KOPT-K1 (cell line): ENCODE results near the gene HS1BP3.

Experiments used
- H3K27ac ChIP-seq: fragments of 200-600 bp; sonication (generic); 2 replicates; pipeline ENCODE4 v1.5.1; 2016; ENCODE audit warnings: antibody characterized with exemption, mild to moderate bottlenecking, low read depth, low read length; ENCODE audit not compliant: poor library complexity, severe bottlenecking
- H3K36me3 ChIP-seq: fragments of 200-600 bp; sonication (generic); 2 replicates; pipeline ENCODE4 v1.5.1; 2017; ENCODE audit warnings: antibody characterized with exemption, mild to moderate bottlenecking, low read length, moderate library complexity; ENCODE audit not compliant: insufficient read depth
- H3K9me3 ChIP-seq: fragments of 200-600 bp; sonication (generic); 2 replicates; pipeline ENCODE4 v1.5.1; 2017; ENCODE audit warnings: antibody characterized with exemption, low read length, mild to moderate bottlenecking; ENCODE audit not compliant: insufficient read depth, poor library complexity, severe bottlenecking

HS1BP3 gene, protein sequence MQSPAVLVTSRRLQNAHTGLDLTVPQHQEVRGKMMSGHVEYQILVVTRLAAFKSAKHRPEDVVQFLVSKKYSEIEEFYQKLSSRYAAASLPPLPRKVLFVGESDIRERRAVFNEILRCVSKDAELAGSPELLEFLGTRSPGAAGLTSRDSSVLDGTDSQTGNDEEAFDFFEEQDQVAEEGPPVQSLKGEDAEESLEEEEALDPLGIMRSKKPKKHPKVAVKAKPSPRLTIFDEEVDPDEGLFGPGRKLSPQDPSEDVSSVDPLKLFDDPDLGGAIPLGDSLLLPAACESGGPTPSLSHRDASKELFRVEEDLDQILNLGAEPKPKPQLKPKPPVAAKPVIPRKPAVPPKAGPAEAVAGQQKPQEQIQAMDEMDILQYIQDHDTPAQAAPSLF

DNA sequence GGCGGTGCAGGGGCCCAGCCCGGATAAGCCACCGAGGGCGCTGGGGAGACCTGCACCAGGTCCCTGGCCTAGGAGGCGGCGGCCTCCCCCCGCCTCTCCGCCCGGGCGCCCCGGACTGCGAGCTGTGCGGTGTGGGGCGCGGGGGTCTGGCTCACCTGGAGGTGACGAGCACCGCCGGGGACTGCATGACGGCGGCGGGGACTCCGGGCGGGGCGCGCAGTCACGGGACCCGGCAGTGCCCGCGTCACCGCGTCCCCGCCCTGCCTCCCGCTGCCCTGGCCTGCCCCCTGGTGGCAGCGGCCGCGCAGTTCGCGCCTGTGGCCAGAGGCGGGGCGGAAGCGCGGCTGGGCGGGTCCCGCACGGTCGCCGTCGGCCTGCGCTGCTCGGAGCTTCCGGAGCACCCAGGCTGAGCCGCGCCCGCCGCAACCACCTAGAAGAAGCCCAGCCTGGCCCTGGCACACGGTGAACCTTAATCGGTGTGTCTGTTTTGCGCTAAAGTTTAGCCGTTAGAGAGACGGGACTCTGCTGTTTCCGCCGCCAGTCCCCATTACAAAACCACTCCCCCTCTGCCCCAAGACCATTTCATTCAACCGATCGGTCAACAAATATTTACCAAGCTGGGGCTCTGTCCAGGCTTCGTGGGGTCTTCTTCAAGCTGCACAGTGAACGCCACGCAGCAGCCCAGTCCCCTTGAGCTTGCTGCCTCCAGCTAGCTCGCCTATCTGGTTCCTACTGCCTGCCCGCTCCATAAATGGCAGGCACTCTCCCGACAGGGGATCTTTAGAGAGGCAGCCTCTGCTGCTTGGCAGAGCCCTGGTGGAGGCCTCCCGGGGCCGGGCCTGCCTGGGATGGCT lies at the start of gene HS1BP3:
HS1BP3 (minus strand) TSS at position 222 of the 854 bp plus-strand sequence; CDS start at position 187, 35 bp downstream.
- H3K9me3 ChIP-seq, result no peaks in the 10 kb centered on the region
- no peaks in the 10 kb centered on the region for H3K36me3 ChIP-seq
- H3K27ac ChIP-seq, result peak within 1 kb of the TSS; percentile 44

DNA sequence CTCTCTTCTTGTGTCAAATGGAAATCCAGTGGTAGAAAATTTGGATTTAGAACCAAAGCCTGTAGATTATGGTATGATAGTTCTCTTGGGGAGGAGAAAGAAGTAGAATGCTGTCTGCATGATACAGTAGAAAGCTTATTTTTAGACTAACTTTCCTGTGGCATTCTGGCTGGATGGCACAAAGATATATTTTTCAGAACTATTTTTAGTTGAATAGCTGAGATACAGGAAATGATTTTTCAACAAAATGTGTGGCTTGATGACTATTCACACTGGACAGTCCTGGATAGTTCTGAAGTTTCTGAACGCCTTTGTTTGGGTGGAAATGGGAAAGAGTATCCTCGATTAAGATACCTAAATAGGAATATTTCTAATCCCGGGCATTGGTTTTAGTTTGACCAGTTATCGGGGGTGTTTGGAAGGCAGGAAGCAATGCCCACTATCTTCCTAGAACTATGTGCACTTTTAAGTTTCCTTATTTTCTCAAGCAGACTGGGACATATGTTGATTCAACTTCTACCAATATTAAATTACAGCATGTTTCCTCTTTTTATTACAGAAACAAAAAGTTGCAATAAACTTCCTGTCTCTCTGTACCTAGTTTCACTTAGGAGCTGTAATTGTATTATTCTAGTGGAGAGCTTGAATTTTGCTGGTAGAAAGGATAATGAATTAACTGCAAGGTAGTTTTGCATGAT lies 48.2 kb upstream of the HS1BP3 start:
- no peaks in the 10 kb centered on the region for H3K9me3 ChIP-seq
- H3K27ac ChIP-seq, result no peak overlapping the region
- H3K36me3 ChIP-seq, result peaks cover 45% of the 10 kb centered on the region

DNA sequence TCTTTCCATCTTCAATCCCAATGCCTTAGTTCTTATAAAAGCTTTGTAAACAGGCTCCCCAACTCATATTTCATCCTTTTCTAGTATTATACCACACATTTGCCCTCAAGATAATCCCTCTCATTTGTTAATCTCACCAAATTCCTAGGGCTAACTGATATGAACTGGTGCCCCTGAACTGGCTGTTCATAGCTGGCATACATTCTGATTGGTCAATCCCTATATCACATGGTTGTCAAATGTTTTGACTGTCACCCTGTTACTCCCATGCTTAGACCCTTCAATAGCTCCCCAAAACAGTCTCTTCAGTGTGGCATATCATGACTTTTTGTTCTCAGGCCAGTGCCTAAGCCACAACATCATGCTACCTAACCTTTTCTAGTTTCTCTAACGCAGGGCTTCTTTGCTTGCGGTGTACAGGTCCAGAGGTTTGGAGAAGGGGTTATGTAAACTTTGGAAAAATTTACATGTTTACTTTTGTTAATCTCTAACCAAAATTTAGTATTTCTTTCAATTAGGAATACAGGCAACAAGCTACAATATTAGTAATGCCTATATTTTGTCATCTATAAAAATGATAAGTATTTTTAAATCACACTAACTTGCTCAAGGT lies 46.5 kb upstream of the HS1BP3 start:
- Histone ChIP-seq H3K9me3 (no peaks in the 10 kb centered on the region), H3K27ac (no peak overlapping the region), H3K36me3 (peaks cover 50% of the 10 kb centered on the region)

DNA sequence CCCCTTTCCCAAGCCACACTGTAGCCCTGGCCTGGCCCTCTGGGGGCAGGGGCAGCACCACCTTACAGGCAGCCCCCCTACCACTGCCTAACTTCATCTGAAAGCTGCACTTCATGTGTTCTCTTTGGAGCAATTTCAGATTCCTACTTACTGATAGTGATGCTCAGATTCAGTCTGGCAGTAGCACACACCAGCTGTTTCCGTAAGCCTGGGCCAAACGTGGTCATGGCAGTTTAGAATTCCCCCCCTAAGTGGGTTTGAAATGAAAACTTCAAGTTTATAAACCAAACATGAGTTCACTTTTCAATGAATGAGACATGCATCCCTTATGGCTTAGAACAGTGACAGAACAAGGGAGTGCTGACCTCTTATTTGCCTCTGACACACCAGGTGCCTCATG lies 45.5 kb upstream of the HS1BP3 start:
- no peak overlapping the region for H3K27ac ChIP-seq
- H3K9me3 ChIP-seq, result no peaks in the 10 kb centered on the region
- H3K36me3 ChIP-seq, result peaks cover 50% of the 10 kb centered on the region

DNA sequence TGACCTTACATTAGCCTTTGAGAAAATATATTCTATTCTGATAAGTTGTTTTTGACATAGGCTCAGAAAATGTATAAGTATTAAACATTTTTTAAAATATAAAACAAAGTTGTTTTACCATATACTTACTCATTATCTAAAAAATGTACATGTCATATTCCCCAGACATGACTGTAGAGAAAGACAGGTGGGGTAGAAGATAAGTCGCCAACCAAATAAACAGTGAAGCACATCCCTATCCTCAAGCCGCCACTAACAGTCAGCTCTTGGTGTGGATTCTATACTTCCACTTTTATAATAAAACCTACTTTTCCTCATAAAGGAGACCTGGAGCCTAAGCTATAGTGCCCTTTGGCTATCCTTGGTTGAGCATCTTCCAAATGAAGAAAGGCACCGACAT lies 42.4 kb upstream of the HS1BP3 start:
- Histone ChIP-seq H3K27ac (no peak overlapping the region), H3K36me3 (peaks cover 50% of the 10 kb centered on the region), H3K9me3 (no peaks in the 10 kb centered on the region)

DNA sequence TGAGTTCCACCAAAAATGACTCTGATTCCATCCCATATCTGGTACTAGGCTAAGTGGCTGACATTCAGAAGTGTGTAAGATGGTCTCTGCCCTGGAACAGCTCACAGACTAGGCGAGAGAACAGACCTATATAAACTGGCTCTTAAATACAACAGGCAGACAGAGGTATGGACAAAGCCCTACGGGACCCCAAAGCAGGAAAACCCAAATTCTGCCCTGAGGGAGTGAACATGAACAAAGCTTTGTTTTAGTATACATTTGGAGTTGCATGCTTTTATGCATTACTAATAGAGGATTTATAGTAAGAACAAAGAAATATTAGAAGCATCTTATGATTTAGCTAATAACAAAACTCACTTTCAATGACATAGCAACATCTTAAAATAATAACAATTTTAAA lies 41.2 kb upstream of the HS1BP3 start:
- H3K27ac ChIP-seq, result no peak overlapping the region
- H3K36me3 ChIP-seq, result peaks cover 50% of the 10 kb centered on the region
- no peaks in the 10 kb centered on the region for H3K9me3 ChIP-seq

DNA sequence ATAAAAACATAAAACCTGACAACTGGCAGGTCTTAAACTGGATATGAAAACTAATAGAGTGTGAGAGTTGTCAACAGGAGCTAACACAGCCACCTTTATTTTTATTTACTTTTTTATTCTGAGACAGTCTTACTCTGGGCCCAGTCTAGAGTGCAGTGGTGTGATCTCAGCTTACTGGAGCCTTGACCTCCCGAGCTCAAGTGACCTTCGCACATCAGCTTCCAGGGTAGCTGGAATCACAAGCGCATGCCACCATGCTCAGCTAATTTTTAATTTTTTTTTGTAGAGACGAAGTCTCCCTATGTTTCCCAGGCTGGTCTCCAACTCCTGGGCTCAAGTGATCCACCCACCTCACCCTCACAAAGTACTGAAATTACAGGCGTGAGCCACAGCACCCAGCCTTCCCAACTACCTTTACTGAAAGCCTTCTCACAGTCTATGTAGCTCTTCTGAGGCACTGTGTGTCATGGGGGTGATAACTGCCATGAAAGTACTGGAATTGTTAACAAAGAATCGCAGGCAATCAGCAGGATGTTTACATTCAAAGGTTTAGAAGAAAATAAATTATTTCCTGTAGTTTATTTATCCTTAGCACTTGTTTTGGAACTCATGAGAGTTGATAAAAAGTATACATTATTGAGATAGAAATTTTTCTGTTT lies 40.3 kb upstream of the HS1BP3 start:
- H3K9me3 ChIP-seq, result no peaks in the 10 kb centered on the region
- peaks cover 54% of the 10 kb centered on the region for H3K36me3 ChIP-seq
- no peak overlapping the region for H3K27ac ChIP-seq

DNA sequence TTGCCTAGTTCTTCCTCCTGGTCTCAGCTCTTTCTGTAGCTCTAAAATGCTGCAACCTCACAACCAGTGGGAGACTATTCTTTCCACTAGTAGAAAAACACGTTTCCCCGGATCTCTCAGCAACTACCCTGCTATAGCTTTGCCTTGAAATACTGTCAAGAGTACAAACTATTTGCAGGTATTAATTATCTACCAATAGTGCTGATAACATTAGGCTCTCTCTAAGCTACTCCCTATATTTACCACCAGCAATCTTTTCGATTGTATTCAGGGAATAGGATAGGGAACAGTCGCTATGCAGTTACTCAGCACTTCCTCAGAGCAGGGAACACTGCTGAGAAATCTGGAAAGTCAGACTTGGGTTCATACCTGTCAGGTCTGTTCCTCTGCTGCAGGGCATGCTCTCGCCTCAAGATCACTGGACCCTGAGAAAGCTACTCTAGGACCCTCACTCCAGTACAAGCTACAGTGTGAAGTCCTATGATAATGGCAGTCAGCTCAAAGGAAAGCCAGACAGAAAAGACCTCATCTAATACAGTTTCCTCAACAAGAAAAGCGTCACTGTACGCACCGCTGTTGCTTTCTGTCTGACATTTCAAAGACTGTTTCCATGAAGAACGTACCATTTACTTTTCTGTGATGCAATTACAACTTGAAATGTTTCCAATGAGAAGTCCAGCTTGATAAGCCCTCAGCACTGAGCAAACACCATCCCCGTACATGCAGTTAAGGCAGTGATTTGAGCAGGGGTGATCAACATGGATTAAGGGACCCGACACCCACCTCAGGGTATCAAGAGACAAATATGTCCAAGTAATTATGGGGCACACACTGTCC lies 38.7 kb upstream of the HS1BP3 start:
- peaks cover 60% of the 10 kb centered on the region for H3K36me3 ChIP-seq

DNA sequence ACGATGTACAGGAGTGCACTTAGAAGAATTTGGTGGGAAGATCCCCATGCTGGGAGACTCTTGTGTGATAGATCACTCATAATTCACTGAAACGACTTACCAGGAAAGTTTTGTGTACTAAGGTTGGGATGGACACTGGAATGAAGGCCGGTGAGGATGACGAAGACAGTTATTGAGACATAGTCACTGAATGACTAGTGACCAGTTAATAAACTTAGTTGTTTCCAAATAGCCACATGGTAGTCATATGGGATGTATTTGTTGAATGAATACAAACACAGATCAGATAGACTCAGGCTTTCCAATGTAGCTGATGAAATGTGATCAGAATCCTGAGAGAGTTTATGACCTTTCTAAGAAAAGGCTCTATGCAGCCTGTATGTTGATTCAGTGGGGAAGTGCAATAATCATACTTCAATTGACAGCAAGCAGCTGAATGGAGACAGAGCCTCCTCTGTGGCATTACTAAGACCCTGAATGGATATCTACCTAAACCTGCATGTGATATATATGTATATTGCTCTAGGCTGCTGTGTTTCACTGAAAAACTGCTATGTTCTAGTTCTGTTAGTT lies 36.4 kb upstream of the HS1BP3 start:
- H3K36me3 ChIP-seq, result peaks cover 72% of the 10 kb centered on the region
- H3K9me3 ChIP-seq, result no peaks in the 10 kb centered on the region
- H3K27ac ChIP-seq, result no peak overlapping the region

More for the DNA sequence above, 38.7 kb upstream of the HS1BP3 start:
- no peak overlapping the region for H3K27ac ChIP-seq
- H3K9me3 ChIP-seq, result no peaks in the 10 kb centered on the region

DNA sequence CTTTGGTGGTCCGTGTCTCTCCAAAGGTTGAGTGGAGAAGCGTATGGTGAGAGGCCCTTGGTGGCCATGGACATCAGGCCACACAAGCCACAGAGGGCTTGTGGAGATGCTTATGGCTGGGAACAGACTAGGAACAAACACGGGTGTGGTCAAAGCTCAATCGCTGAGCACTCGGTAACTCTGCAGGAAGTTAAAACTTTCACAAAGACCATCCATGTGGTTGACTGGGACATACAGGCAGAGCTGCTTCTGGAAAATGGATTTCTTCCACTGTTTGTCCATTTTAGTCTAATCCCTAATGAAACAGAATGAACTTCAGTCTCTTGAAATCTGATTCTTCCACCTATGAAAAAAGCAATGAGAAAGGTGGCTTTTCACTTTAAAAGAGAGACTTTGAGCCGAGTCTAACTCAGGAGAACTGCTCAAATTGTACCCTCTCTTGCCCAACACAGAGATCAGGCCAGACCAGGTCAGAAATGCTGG lies 33.7 kb upstream of the HS1BP3 start:
- Histone ChIP-seq H3K27ac (no peak overlapping the region), H3K36me3 (peaks cover 87% of the 10 kb centered on the region), H3K9me3 (no peaks in the 10 kb centered on the region)

DNA sequence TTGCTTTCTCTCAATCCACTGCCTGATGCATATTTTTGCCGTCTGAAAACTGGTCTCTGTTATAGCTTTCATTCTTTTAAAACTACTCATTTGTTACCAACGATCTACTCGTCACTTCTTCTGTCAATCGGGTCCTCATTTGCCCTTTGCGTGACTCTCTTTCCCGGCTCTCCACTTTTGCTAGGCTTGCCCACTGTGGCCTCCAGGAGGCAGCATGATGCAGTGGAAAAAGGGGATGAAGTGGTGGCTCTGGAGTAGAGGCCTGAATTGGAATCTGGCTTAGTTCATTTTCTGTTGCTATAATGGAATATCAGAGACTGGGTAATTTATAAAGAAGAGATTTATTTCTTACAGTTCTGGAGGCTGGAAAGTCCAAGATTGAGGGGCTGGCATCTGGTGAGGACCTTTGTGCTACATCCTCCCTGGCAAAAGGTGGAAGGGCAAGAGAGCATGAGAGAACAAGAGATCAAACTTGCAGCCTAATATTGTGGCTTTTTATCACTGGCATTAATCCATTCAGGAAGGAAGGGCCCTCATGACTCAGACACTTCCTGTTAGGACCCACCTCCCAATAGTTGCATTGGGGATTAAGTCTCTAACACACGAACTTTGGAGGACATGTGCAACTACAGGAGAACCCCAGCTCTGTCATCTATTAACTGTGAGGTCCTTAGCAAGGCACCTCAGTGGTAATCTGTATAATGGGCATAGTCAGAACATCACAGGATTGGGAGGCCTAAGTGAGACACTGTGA lies 31.4 kb upstream of the HS1BP3 start:
- Histone ChIP-seq H3K36me3 (peaks cover 69% of the 10 kb centered on the region), H3K9me3 (no peaks in the 10 kb centered on the region), H3K27ac (no peak overlapping the region)

DNA sequence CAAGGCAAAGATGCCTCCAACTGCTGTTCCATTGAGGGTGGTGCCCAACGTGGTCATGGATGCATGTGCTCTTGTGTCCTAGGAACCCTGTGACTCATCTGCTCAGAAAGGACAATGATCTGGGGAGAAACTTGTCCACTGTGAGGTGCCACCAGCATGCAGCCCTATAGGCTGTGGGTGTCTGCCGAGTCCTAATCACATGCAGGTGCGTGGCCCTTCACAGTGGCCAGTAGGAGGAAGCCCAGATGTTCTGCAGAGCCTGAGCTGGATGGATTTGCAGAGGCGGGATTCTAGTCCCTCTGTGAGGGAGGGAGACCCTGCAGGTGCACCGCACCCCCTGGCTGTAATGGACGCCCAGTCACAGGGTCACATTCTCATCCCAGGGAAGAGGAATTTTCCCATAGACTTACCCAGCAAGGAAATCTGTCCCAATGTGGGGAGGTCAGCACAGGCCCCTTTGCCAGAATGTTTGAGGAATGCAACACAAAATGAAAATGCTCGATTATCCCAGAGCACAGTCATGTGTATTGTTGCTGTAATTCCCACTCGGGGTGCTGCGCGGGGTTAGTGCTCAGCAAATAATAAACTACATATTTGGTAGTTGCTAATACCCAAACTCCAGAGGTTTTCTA lies 30.0 kb upstream of the HS1BP3 start:
- Histone ChIP-seq H3K9me3 (no peaks in the 10 kb centered on the region), H3K27ac (no peak overlapping the region), H3K36me3 (peaks cover 55% of the 10 kb centered on the region)
